Mucosa of rectum (tissue), 2 donors: Measurements from ENCODE around the gene FGGY.
"Not testable (repeated sequence)": the region's sequence is repeated elsewhere in the genome, so short reads cannot be mapped to it uniquely, and the experiment has no call there.

Experiments used
- H3K27ac ChIP-seq, 2 donors: one replicate each; pipeline ENCODE4 v1.7.0; 2013; ENCODE audit warnings: inconsistent platforms in 2 of 2, low read depth in 2 of 2, low read length in 2 of 2
- H3K27me3 ChIP-seq, 2 donors: one replicate each; pipeline ENCODE4 v1.7.0; 2013; ENCODE audit warnings: low read length in 2 of 2; ENCODE audit not compliant: control insufficient read depth in 2 of 2, insufficient read depth in 2 of 2
- H3K36me3 ChIP-seq, 2 donors: one replicate each; pipeline ENCODE4 v1.7.0; 2013; ENCODE audit warnings: low read length in 2 of 2; ENCODE audit not compliant: control insufficient read depth in 2 of 2, insufficient read depth in 2 of 2
- H3K4me1 ChIP-seq, 2 donors: one replicate each; pipeline ENCODE4 v1.7.0; 2013; ENCODE audit warnings: low read length in 2 of 2, mild to moderate bottlenecking in 1 of 2; ENCODE audit not compliant: control insufficient read depth in 2 of 2, insufficient read depth in 2 of 2
- H3K4me3 ChIP-seq, 2 donors: one replicate each; pipeline ENCODE4 v1.7.0; 2013; ENCODE audit warnings: low read length in 2 of 2
- H3K9ac ChIP-seq, 2 donors: one replicate each; pipeline ENCODE4 v1.7.0; 2013; ENCODE audit warnings: low read length in 2 of 2, low read depth in 1 of 2, mild to moderate bottlenecking in 1 of 2
- H3K9me3 ChIP-seq, 2 donors: one replicate each; pipeline ENCODE4 v1.7.0; 2013; ENCODE audit warnings: low read length in 2 of 2; ENCODE audit not compliant: control insufficient read depth in 2 of 2
- donor health status: healthy.
- donor health status: Normal muscosa, but diverticular disease.

Gene FGGY

GRCh38 chr1:59345221-59345620 lies 48.3 kb downstream of the FGGY start:
- H3K36me3 ChIP-seq, result no peaks in the 10 kb centered on the region
- no peak overlapping the region for H3K27ac ChIP-seq
- no peaks in the 10 kb centered on the region for H3K4me1 ChIP-seq
- no peak overlapping the region for H3K4me3 ChIP-seq
- no peak overlapping the region for H3K9ac ChIP-seq
- no peaks in the 10 kb centered on the region for H3K27me3 ChIP-seq
- no peaks in the 10 kb centered on the region for H3K9me3 ChIP-seq

- no peak overlapping the region for H3K27ac ChIP-seq
Measured at GRCh38 chr1:59346429-59346828, 49.5 kb downstream of the FGGY start.

GRCh38 chr1:59349101-59349500 lies 52.2 kb downstream of the FGGY start:
- no peaks in the 10 kb centered on the region for H3K4me1 ChIP-seq
- H3K36me3 ChIP-seq, result no peaks in the 10 kb centered on the region
- no peaks in the 10 kb centered on the region for H3K9me3 ChIP-seq
- H3K27ac ChIP-seq, result no peak overlapping the region
- no peak overlapping the region for H3K9ac ChIP-seq
- no peaks in the 10 kb centered on the region for H3K27me3 ChIP-seq
- no peak overlapping the region for H3K4me3 ChIP-seq

More at GRCh38 chr1:59346429-59346828, 49.5 kb downstream of the FGGY start:
- H3K27me3 ChIP-seq, result no peaks in the 10 kb centered on the region
- H3K36me3 ChIP-seq, result no peaks in the 10 kb centered on the region
- no peaks in the 10 kb centered on the region for H3K4me1 ChIP-seq
- no peak overlapping the region for H3K9ac ChIP-seq
- no peak overlapping the region for H3K4me3 ChIP-seq
- no peaks in the 10 kb centered on the region for H3K9me3 ChIP-seq

GRCh38 chr1:59350521-59350920 lies 53.6 kb downstream of the FGGY start:
- Histone ChIP-seq H3K27ac (no peak overlapping the region), H3K4me3 (no peak overlapping the region), H3K9me3 (no peaks in the 10 kb centered on the region), H3K36me3 (no peaks in the 10 kb centered on the region), H3K27me3 (no peaks in the 10 kb centered on the region), H3K4me1 (peaks cover 6 to 11% of the 10 kb centered on the region in 2 donors), H3K9ac (no peak overlapping the region)

GRCh38 chr1:59352065-59352464 lies 55.2 kb downstream of the FGGY start:
- Histone ChIP-seq H3K4me3 (no peak overlapping the region), H3K27me3 (no peaks in the 10 kb centered on the region), H3K27ac (no peak overlapping the region), H3K36me3 (no peaks in the 10 kb centered on the region), H3K9ac (no peak overlapping the region), H3K9me3 (no peaks in the 10 kb centered on the region), H3K4me1 (peaks cover 8 to 17% of the 10 kb centered on the region in 2 donors)

GRCh38 chr1:59353453-59353852 lies 56.6 kb downstream of the FGGY start:
- H3K4me1 ChIP-seq, result peaks cover 8 to 17% of the 10 kb centered on the region in 2 donors
- no peaks in the 10 kb centered on the region for H3K36me3 ChIP-seq
- H3K4me3 ChIP-seq, result no peak overlapping the region
- H3K27ac ChIP-seq, result no peak overlapping the region
- no peaks in the 10 kb centered on the region for H3K9me3 ChIP-seq
- no peak overlapping the region for H3K9ac ChIP-seq
- no peaks in the 10 kb centered on the region for H3K27me3 ChIP-seq

- H3K27me3 ChIP-seq, H3K36me3 ChIP-seq, H3K4me3 ChIP-seq, H3K9me3 ChIP-seq, H3K9ac ChIP-seq: not testable (repeated sequence)
- H3K27ac ChIP-seq, result peak overlapping the region; percentile 56 to 66
- peaks cover 8 to 17% of the 10 kb centered on the region in 2 donors for H3K4me1 ChIP-seq
Measured at GRCh38 chr1:59354239-59354638, 57.3 kb downstream of the FGGY start.

- no peaks in the 10 kb centered on the region for H3K36me3 ChIP-seq
- H3K9me3 ChIP-seq, result no peaks in the 10 kb centered on the region
- no peaks in the 10 kb centered on the region for H3K27me3 ChIP-seq
- peaks cover 8 to 17% of the 10 kb centered on the region in 2 donors for H3K4me1 ChIP-seq
- peak overlapping the region; percentile 56 to 66 for H3K27ac ChIP-seq
- no peak overlapping the region for H3K9ac ChIP-seq
- H3K4me3 ChIP-seq, result no peak overlapping the region
Measured at GRCh38 chr1:59354709-59355337, 57.9 kb downstream of the FGGY start.

GRCh38 chr1:59355361-59355760 lies 58.5 kb downstream of the FGGY start:
- no peak overlapping the region for H3K4me3 ChIP-seq
- H3K36me3 ChIP-seq, result no peaks in the 10 kb centered on the region
- H3K27ac ChIP-seq, result peak overlapping the region; percentile 32 to 56
- H3K9me3 ChIP-seq, result no peaks in the 10 kb centered on the region
- no peak overlapping the region for H3K9ac ChIP-seq
- H3K4me1 ChIP-seq, result peaks cover 8 to 17% of the 10 kb centered on the region in 2 donors
- H3K27me3 ChIP-seq, result no peaks in the 10 kb centered on the region

GRCh38 chr1:59356627-59357026 lies 59.7 kb downstream of the FGGY start:
- H3K9me3 ChIP-seq, result no peaks in the 10 kb centered on the region
- H3K27ac ChIP-seq, result no peak overlapping the region
- H3K9ac ChIP-seq, result no peak overlapping the region
- H3K36me3 ChIP-seq, result no peaks in the 10 kb centered on the region
- no peak overlapping the region for H3K4me3 ChIP-seq
- peaks cover 8 to 17% of the 10 kb centered on the region in 2 donors for H3K4me1 ChIP-seq
- no peaks in the 10 kb centered on the region for H3K27me3 ChIP-seq
